NT2/D1 (cell line): Measurements from ENCODE around the gene SLC6A11.
A peak's percentile ranks its signal among the peaks of the same experiment; 100 is the strongest.

ENCODE experiments used
- DNase-seq: peaks from one replicate; pipeline ENCODE4 v3.0.0-alpha.2; 2011; ENCODE audit warnings: low read depth, low spot score
- H3K27me3 ChIP-seq: 2 replicates; pipeline ENCODE4 v1.6.0; 2011; ENCODE audit warnings: mild to moderate bottlenecking; ENCODE audit not compliant: insufficient read length, insufficient read depth
- H3K36me3 ChIP-seq: 2 replicates; pipeline ENCODE4 v1.6.1; 2011; ENCODE audit warnings: mild to moderate bottlenecking, low read length, mixed read lengths; ENCODE audit not compliant: insufficient read depth, insufficient read length
- H3K4me1 ChIP-seq: 2 replicates; pipeline ENCODE4 v1.5.1; 2011; ENCODE audit not compliant: insufficient read depth, insufficient read length
- H3K4me3 ChIP-seq: 2 replicates; pipeline ENCODE4 v1.5.1; 2011; ENCODE audit warnings: low read depth; ENCODE audit not compliant: insufficient read length
- H3K9ac ChIP-seq: 2 replicates; pipeline ENCODE4 v1.6.0; 2011; ENCODE audit warnings: low read depth; ENCODE audit not compliant: insufficient read length
- H3K9me3 ChIP-seq: 2 replicates; pipeline ENCODE4 v1.5.1; 2011; ENCODE audit warnings: mild to moderate bottlenecking, low read length; ENCODE audit not compliant: insufficient read depth
- SUZ12 ChIP-seq: IDR thresholded peaks from 2 replicates; pipeline ENCODE4 v1.6.1; 2011; ENCODE audit not compliant: insufficient read length, insufficient read depth; ENCODE audit errors: extremely low read depth
- YY1 ChIP-seq: IDR thresholded peaks from 2 replicates; pipeline ENCODE4 v1.6.1; 2011; ENCODE audit not compliant: insufficient read length, insufficient read depth
- ZNF274 ChIP-seq: IDR thresholded peaks from 2 replicates; pipeline ENCODE4 v1.6.1; 2011; ENCODE audit warnings: mild to moderate bottlenecking, low read depth, low read length

SLC6A11 gene

GRCh38 chr3:10852066-10852808 lies 36.2 kb downstream of the SLC6A11 start:
- H3K27me3 ChIP-seq, result no peaks in the 10 kb centered on the region
- no peak overlapping the region for H3K9ac ChIP-seq
- DNase-seq, result no peak
- no peaks in the 10 kb centered on the region for H3K36me3 ChIP-seq
- no peaks in the 10 kb centered on the region for H3K9me3 ChIP-seq
- no peak overlapping the region for H3K4me3 ChIP-seq
- no peak for TF ChIP-seq SUZ12
- no peak for TF ChIP-seq ZNF274
- TF ChIP-seq YY1, result no peak
- H3K4me1 ChIP-seq, result no peaks in the 10 kb centered on the region

GRCh38 chr3:10855083-10855870 lies 39.2 kb downstream of the SLC6A11 start:
- TF ChIP-seq SUZ12, result no peak
- TF ChIP-seq ZNF274, result no peak
- no peak for TF ChIP-seq YY1
- no peak for DNase-seq
- Histone ChIP-seq H3K9me3 (no peaks in the 10 kb centered on the region; the same call in 1 of the 2 replicates), H3K27me3 (no peaks in the 10 kb centered on the region), H3K4me3 (no peak overlapping the region), H3K9ac (no peak overlapping the region), H3K4me1 (no peaks in the 10 kb centered on the region), H3K36me3 (no peaks in the 10 kb centered on the region)

GRCh38 chr3:10855871-10856662 lies 40.0 kb downstream of the SLC6A11 start:
- Histone ChIP-seq H3K9ac (no peak overlapping the region), H3K4me3 (no peak overlapping the region), H3K27me3 (no peaks in the 10 kb centered on the region), H3K36me3 (no peaks in the 10 kb centered on the region), H3K9me3 (no peaks in the 10 kb centered on the region; the same call in 1 of the 2 replicates), H3K4me1 (no peaks in the 10 kb centered on the region)
- no peak for DNase-seq
- TF ChIP-seq SUZ12, result no peak

- H3K27me3 ChIP-seq, result no peaks in the 10 kb centered on the region
- H3K4me3 ChIP-seq, result no peak overlapping the region
- TF ChIP-seq SUZ12 (no peak), YY1 (no peak), ZNF274 (no peak)
- no peak overlapping the region for H3K9ac ChIP-seq
- no peaks in the 10 kb centered on the region; the same call in 1 of the 2 replicates for H3K9me3 ChIP-seq
- DNase-seq, result no peak
- no peaks in the 10 kb centered on the region for H3K4me1 ChIP-seq
- no peaks in the 10 kb centered on the region for H3K36me3 ChIP-seq
Measured at GRCh38 chr3:10857235-10857634, 41.2 kb downstream of the SLC6A11 start.

- Histone ChIP-seq H3K36me3 (no peaks in the 10 kb centered on the region), H3K9me3 (no peaks in the 10 kb centered on the region; the same call in 1 of the 2 replicates), H3K9ac (no peak overlapping the region), H3K27me3 (no peaks in the 10 kb centered on the region), H3K4me1 (no peaks in the 10 kb centered on the region), H3K4me3 (no peak overlapping the region)
- no peak for TF ChIP-seq SUZ12
- TF ChIP-seq YY1, result no peak
- no peak for TF ChIP-seq ZNF274
- DNase-seq, result no peak
Measured at GRCh38 chr3:10858091-10858490, 42.1 kb downstream of the SLC6A11 start.

GRCh38 chr3:10867384-10867783 lies 51.4 kb downstream of the SLC6A11 start:
- H3K9me3 ChIP-seq, result no peaks in the 10 kb centered on the region
- no peaks in the 10 kb centered on the region for H3K36me3 ChIP-seq
- TF ChIP-seq ZNF274, result no peak
- TF ChIP-seq YY1, result no peak
- TF ChIP-seq SUZ12, result no peak
- peaks cover 3% of the 10 kb centered on the region for H3K27me3 ChIP-seq
- H3K4me3 ChIP-seq, result no peak overlapping the region
- DNase-seq, result peak; percentile 30
- no peaks in the 10 kb centered on the region for H3K4me1 ChIP-seq
- no peak overlapping the region for H3K9ac ChIP-seq
